ENCODE data around the gene KIAA0040.
"Not testable (repeated sequence)": the region's sequence is repeated elsewhere in the genome, so short reads cannot be mapped to it uniquely, and the experiment has no call there.

Gene KIAA0040

DNA sequence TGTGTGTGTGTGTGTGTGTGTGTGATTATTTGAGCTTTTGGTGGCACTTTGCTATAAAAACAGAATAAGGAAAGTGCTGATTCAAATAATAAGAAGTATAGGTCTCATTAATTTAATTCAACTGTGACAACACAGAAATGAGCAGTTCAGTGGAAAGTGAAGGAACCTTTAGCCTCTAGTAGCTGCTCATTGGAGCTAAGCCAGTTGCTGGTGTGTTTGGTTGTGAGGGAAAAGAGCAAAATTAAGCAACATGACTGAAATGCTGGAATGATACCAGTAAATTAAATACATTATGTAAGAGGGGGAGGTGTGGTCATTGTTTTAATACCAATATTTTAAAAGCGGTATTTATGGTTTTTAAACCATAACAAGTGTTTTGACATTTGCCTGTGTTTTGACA, 55.2 kb downstream of the KIAA0040 start:
- DNase-seq (ENCODE audit: low read depth in 3 of 3): no peak

GRCh38 chr1:175136246-175136645, 56.3 kb downstream of the KIAA0040 start:
- DNase-seq (ENCODE audit: low read depth in 3 of 3): no peak

DNA sequence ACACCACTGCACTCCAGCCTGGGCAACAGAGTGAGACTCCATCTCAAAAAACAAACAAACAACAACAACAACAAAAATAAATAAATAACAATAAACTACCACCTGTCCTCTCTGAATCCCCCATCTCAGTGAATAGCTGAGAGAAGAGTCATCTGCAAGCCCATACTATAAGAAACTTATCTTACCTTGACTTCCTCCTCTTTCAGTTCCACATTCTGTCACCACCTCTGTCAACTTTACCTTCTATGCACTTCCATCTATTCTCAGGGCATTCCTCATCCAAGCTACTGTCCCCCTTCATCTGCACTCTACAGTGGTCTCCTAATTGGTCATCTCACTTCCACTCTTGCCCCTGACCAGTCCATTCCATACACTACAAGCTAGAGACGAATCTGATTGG, 58.1 kb downstream of the KIAA0040 start:
- DNase-seq (ENCODE audit: low read depth in 3 of 3): no peak

GRCh38 chr1:175133673-175134435, 58.7 kb downstream of the KIAA0040 start:
- DNase-seq (ENCODE audit: low read depth in 3 of 3): no peak

DNA sequence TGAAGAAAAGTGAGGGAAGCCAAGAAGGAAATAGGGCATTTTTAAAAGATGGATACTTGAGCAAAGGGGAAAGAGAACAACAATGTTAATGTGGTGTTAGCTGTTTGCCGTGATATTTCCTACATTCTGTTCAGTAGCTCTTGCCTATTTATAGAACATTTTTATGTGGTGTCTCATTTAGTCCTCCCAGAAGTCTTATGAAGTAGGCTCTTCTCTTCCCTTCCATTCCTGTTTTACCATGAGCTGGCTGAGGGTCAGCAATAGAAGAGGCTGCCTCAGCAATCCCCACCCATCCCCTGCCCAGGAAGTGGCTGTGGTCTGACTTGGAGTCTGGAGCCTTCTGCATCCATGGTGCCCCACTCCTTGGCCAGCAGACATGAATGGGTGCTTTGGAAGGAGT, 60.1 kb downstream of the KIAA0040 start:
- DNase-seq (ENCODE audit: low read depth in 3 of 3): no peak

DNA sequence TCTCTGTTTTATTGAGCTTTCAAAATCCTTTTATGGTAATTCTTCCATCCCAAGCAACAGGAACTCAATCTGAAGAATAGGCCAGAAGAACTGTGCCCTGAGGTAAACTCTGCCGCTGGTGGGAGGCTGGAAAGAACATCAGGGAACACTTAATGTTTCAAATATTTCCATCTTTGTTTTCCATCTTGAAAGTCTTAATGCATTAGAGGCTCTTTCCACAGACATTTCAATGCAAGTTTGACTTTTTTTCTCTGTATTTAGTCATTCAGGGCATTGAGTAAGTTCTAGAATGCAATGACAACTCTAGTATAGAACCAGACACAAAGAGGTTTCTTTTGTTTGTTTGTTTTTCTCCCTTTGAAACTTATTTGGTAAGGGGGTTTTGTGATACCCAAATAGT, 61.5 kb downstream of the KIAA0040 start:
- DNase-seq (ENCODE audit: low read depth in 3 of 3): no peak

DNA sequence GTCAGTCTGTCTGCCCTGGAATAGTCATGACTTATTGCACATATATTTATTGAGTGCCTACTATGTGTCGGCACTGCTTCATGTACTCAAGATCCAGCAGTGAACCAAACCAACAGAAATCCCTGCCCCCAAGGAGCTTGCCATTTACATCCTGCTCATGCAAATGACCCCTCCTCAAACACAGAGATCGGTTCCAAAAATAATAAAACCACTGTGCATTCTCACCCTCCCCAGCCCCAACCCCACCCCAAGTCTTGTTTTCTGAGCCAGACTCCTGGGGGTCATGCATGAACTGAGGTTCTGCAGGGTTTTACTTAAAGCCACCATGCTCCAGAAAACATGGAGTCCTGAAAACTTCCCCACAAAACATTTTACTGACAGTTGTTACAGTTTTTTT, 61.9 kb downstream of the KIAA0040 start:
- no peak for DNase-seq (ENCODE audit: low read depth in 3 of 3)

GRCh38 chr1:175129997-175130648, 62.5 kb downstream of the KIAA0040 start:
- no peak for DNase-seq (ENCODE audit: low read depth in 3 of 3)

GRCh38 chr1:175129644-175129996, 63.0 kb downstream of the KIAA0040 start:
- no peak for DNase-seq (ENCODE audit: low read depth in 3 of 3)

DNA sequence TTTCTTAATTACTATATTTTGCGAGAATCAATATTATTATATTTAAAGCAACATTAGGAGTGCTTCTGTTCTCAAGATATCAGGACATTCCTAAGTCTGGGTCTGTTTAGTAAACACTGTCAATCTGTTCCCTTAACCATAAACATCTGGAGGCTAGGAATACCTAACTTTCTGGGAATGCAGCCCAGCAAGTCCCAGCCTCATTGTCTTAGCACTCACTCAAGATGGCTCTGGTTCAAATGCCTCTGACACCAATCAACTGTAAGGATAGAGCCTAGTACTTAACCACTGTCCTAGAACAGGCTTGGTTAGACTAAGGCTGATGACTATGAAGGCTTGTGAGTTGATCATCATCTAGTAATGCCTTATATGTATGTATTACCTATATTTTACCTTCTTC, 63.4 kb downstream of the KIAA0040 start:
- no peak for DNase-seq (ENCODE audit: low read depth in 3 of 3)

- DNase-seq (ENCODE audit: low read depth in 3 of 3): no peak
These were observed 64.1 kb downstream of the KIAA0040 start for GRCh38 chr1:175128523-175128922.

DNA sequence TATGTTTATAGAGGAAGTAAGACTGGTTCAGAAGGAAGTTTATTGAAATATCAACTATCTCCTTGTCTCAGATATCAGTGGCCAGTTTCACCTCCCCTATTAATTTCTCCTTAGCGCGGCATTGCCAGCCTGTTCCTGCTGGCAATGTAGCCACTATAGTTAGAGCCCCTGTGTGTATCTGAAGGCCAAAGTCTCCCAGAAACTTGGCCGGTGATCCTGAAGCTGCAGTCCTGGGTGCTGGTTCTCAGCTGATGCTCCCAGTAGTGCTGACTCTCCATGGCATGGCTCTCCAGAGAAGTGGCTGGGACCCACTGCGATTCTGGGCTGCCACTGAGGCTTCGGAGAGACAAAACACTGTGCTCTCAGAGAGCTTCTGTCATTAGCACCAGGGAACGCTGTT, 65.0 kb downstream of the KIAA0040 start:
- no peak for DNase-seq (ENCODE audit: low read depth in 3 of 3)

- no peak for DNase-seq (ENCODE audit: low read depth in 3 of 3)
These were observed 66.2 kb downstream of the KIAA0040 start for GRCh38 chr1:175126347-175126746.

DNA sequence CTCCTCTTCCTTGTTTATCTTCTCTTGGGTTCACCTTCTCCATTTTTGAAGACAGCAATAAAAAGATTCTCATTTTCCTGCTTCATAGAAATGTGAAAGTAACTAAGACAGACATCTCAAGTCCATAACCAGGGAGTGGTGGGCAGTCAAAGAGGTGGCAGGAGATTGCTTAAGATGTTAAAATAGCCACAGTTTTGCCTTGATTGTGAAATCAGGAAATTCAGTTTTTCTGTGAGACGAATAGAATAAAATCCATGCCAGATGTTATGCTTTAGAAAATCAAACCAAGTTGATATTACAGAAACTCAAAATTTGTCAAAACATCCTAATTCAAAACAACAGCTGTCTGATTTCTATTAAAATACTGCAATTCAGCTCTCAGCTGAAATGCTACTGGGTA, 67.7 kb downstream of the KIAA0040 start:
- no peak for DNase-seq (ENCODE audit: low read depth in 3 of 3)

DNA sequence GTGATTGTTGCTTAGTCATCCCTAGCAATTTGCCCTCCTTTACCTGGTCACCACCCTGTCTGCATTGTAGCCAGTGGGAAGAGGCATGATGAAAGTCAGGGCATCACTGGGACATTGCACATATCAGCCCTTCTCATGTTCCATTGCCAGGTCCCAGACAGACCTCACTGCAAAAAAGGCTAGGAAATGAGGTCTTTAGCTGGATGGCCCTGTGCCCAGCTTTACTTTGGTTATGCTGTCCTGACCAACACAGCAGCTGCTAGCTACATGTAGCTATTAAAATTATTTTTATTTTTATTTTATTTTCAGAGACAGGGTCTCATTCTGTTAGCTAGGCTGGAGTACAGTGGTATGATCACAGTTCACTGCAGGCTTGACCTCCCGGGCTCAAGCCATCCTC, 72.1 kb downstream of the KIAA0040 start:
- DNase-seq (ENCODE audit: low read depth in 3 of 3): no peak

DNA sequence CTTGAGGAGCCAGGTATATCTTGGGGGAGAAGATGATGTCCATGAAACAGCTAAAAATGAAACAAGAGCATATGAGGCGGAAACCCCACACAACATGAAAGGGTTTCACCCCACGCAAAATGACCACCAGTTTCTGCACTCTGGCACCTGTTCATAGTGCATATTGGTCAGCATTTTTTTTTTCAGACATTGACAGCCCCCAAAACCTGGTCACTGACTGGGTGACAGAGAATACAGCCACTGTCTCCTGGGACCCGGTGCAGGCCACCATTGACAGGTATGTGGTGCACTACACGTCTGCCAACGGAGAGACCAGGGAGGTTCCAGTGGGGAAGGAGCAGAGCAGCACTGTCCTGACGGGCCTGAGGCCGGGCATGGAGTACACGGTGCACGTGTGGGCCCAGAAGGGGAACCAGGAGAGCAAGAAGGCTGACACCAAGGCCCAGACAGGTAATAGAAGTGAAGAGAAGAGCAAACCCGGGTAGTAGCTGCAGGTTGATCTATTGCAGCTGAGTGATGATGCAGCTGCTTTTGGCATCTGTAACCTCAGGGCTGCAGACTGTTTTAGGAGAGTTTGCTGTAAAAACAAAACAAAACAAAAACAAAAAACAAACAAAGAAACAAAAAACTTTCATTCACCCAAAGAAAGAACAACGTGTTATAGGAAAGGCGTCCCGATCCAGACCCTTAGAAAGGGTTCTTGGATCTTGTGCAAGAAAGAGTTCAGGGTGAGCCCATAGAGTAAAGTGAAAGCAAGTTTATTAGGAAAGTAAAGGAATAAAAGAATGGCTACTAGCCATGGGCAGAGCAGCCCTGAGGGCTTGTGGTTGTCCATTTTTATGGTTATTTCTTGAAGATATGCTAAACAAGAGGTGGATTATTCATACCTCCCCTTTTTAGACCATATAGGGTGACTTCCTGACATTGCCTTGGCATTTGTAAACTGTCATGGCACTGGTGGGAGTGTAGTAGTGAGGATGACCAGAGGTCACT, 73.9 kb downstream of the KIAA0040 start:
- no peak for DNase-seq (ENCODE audit: low read depth in 3 of 3)

DNA sequence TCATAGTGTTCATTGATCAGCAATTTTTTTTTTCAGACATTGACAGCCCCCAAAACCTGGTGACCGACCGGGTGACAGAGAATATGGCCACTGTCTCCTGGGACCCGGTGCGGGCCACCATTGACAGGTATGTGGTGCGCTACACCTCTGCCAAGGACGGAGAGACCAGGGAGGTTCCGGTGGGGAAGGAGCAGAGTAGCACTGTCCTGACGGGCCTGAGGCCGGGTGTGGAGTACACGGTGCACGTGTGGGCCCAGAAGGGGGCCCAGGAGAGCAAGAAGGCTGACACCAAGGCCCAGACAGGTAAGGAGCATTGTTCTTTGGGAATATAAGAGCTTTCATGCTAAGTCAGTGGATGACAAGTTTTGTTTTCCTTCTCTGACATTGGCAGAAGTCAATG, 75.7 kb downstream of the KIAA0040 start:
- DNase-seq (ENCODE audit: low read depth in 3 of 3): no peak

DNA sequence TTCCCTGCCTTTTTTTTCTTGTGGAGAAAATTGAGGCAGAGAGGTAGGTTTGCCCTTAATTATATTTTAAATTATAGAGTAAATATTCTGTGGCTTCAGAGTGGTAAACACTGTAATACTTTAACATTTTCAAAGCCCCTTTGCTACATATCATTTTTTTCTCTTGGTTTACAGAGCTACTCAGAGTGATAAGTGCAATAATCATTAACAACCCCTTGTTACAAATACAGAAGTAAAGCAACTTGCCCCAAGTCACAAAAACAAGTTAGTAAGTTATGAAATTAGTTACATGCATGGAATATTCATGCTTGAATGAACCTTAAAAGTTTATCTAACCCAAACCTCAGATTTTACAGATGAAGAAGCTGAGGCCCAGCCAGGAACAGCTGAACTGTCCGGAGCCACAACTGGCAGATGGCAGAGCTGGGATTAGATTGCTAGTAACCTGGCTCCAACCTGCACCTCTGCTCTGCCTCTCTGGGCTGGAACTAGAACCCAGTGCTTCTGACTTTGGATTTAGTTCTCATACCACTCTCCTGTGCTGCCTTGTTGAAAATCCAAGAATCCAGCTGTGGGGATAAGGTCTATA, 76.3 kb downstream of the KIAA0040 start:
- no peak for DNase-seq (ENCODE audit: low read depth in 3 of 3)

DNA sequence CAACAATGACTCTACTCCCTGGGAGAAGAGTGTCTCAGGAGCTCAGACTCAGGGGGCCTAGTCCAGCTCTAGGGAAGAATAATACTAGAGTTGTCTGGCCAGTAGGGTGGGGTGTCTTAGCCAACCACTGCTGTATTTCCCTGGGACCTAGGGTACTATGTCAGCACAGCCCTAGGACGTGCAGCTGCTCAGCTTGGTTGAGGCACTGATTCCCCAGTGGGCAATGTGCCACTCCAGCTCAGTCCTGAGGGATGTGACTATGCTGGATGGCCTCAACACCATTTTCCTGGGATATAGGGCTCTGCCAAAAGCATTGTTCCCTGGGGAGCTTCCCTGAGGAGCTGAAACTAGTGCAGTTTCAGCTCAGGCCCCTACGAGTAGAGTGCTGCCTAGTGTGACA, 77.6 kb downstream of the KIAA0040 start:
- DNase-seq (ENCODE audit: low read depth in 3 of 3): no peak

GRCh38 chr1:175108331-175108820, 84.2 kb downstream of the KIAA0040 start:
- not testable (repeated sequence) for DNase-seq (ENCODE audit: low read depth in 3 of 3)

Measured in stimulated activated CD4-positive, alpha-beta T cell treated with anti-CD3 and anti-CD28 coated beads, TNF-alpha, amount 100 ng/mL, for 48 hours (primary cell).